Measurements from ENCODE around the gene FKTN.

Gene FKTN

GRCh38 chr9:105686936-105687335 lies 129.0 kb downstream of the FKTN start:
- TF ChIP-seq, protein P1, sequence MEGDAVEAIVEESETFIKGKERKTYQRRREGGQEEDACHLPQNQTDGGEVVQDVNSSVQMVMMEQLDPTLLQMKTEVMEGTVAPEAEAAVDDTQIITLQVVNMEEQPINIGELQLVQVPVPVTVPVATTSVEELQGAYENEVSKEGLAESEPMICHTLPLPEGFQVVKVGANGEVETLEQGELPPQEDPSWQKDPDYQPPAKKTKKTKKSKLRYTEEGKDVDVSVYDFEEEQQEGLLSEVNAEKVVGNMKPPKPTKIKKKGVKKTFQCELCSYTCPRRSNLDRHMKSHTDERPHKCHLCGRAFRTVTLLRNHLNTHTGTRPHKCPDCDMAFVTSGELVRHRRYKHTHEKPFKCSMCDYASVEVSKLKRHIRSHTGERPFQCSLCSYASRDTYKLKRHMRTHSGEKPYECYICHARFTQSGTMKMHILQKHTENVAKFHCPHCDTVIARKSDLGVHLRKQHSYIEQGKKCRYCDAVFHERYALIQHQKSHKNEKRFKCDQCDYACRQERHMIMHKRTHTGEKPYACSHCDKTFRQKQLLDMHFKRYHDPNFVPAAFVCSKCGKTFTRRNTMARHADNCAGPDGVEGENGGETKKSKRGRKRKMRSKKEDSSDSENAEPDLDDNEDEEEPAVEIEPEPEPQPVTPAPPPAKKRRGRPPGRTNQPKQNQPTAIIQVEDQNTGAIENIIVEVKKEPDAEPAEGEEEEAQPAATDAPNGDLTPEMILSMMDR (IDR thresholded peaks at IDR 0.05; ENCODE audit: low read depth, low read length) = no peak
- H3K4me3 ChIP-seq (replicated peaks in 1 of 2; ENCODE audit: low read depth in 2 of 2, low read length in 2 of 2) = no peak overlapping the region
- DNase-seq (ENCODE audit: low read depth in 2 of 2) = no peak
